ENCODE results near the gene IKZF3. TPM values are rescaled to one million over a fixed set of nuclear protein-coding genes. Genes with fewer than 3 reads are reported as not detected.

IKZF3 gene
- polyA plus RNA-seq, 1 donor (not counting 4 experiments of a cell fraction or from before 2014, with no cell fraction given), result not detected

DNA sequence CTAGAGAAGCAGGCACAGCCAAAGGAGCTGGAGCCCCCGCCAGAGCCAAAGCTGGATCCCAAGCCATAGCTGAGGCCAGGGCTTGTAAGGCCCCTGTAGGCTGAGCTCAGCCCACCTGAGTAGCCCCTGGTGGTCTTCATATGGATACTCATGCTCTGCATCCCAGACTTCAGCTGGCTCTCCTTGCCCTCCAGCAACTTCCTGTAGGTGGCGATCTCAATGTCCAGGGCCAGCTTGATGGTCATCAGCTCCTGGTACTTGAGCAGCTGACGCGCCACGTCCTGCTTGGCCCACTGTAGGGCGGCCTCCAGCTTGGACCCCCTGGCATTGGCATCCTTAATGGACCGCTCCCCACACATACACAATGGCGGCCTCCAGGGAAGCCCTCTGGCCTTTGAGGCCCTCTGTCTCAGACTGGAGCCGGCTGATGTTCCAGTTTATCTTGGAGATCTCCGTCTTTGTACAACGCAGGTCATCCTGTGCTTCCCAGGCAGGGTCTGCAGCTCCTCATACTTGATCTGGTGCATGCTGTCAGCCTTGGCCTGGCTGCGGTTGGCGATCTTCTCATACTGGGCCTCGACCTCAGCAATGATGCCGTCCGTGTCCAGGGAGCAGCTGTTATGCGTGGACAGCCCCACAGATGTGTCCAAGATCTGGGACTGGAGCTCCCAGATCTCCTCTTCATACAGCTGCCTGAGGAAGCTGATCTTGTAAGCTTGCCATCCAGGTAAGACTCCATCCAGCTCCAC lies 28.9 kb downstream of the IKZF3 start:
- no peak overlapping the region for H3K4me3 ChIP-seq (ENCODE audit: control insufficient read depth in 2 of 3, extremely low read depth in 1 of 3, insufficient read depth in 2 of 3, low read depth in 1 of 3, low read length in 3 of 3)
- no peaks in the 10 kb centered on the region for H3K9me1 ChIP-seq (ENCODE audit: control insufficient read depth, extremely low read depth, insufficient read depth, low read length)
- no peaks in the 10 kb centered on the region for H3K36me3 ChIP-seq (ENCODE audit: control insufficient read depth in 2 of 2, extremely low read depth in 1 of 2, insufficient read depth in 2 of 2, low read length in 2 of 2)
- H3K4me1 ChIP-seq (ENCODE audit: control insufficient read depth, extremely low read depth, insufficient read depth, low read length), result no peaks in the 10 kb centered on the region
- H3K9me3 ChIP-seq (ENCODE audit: control insufficient read depth, low read depth, low read length), result no peaks in the 10 kb centered on the region
- no peaks in the 10 kb centered on the region for H3K27me3 ChIP-seq (ENCODE audit: control insufficient read depth, extremely low read depth, insufficient read depth, low read length)
- FAIRE-seq, result no peak
- no peak for DNase-seq (ENCODE audit: low read depth, low spot score)
- no peak overlapping the region for H2AFZ ChIP-seq (ENCODE audit: control insufficient read depth, low read length)
- no peak overlapping the region for H3K4me2 ChIP-seq (ENCODE audit: control insufficient read depth, extremely low read depth, insufficient read depth, low read depth, low read length)
- no peaks in the 10 kb centered on the region for H4K20me1 ChIP-seq (ENCODE audit: control insufficient read depth, extremely low read depth, insufficient read depth, low read length)
- H3K9ac ChIP-seq (ENCODE audit: control insufficient read depth, extremely low read depth, insufficient read depth, low read length), result no peak overlapping the region
- dilution Hi-C loops (cut with MboI; ENCODE audit: extremely low pct_ligation_motif_present, low sequenced_read_pairs), result no loop called here
- H3K27ac ChIP-seq (ENCODE audit: control insufficient read depth, insufficient read depth, low read length), result no peak overlapping the region
- TF ChIP-seq, protein P1, sequence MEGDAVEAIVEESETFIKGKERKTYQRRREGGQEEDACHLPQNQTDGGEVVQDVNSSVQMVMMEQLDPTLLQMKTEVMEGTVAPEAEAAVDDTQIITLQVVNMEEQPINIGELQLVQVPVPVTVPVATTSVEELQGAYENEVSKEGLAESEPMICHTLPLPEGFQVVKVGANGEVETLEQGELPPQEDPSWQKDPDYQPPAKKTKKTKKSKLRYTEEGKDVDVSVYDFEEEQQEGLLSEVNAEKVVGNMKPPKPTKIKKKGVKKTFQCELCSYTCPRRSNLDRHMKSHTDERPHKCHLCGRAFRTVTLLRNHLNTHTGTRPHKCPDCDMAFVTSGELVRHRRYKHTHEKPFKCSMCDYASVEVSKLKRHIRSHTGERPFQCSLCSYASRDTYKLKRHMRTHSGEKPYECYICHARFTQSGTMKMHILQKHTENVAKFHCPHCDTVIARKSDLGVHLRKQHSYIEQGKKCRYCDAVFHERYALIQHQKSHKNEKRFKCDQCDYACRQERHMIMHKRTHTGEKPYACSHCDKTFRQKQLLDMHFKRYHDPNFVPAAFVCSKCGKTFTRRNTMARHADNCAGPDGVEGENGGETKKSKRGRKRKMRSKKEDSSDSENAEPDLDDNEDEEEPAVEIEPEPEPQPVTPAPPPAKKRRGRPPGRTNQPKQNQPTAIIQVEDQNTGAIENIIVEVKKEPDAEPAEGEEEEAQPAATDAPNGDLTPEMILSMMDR (optimal IDR thresholded peaks at IDR 0.05 in 1 of 3, IDR thresholded peaks at IDR 0.05 in 1 of 3, conservative IDR thresholded peaks at IDR 0.05 in 1 of 3; ENCODE audit: extremely low read depth in 1 of 3, insufficient read depth in 2 of 3, low read length in 3 of 3), result peak in 1 of 3 experiments; percentile 17
- TF ChIP-seq EZH2 (IDR thresholded peaks at IDR 0.05; ENCODE audit: low read length), result no peak
- H3K79me2 ChIP-seq (ENCODE audit: control insufficient read depth, insufficient read depth, low read length), result no peaks in the 10 kb centered on the region

DNA sequence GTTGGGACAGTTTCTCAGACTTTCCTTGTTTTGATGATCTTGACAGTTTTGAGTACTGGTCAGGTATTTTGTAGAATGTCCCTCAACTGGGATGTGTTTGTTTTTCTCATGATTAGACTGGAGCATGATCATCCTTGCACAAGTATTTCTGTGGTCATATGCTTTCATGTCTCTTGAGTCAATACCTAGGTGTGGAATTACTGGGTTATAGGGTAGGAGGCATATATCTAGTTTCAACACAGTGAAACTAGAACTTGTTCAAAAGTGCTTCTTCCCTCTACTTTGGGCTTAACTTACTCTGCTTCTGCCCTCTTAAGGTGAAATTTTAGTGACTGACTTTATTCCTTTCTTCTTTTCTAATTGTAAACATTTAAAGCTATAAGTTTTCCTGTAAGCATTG lies 30.1 kb downstream of the IKZF3 start:
- Histone ChIP-seq H3K4me3 (ENCODE audit: control insufficient read depth in 2 of 3, extremely low read depth in 1 of 3, insufficient read depth in 2 of 3, low read depth in 1 of 3, low read length in 3 of 3) (no peak overlapping the region), H3K79me2 (ENCODE audit: control insufficient read depth, insufficient read depth, low read length) (no peaks in the 10 kb centered on the region), H3K9me1 (ENCODE audit: control insufficient read depth, extremely low read depth, insufficient read depth, low read length) (no peaks in the 10 kb centered on the region), H3K9ac (ENCODE audit: control insufficient read depth, extremely low read depth, insufficient read depth, low read length) (no peak overlapping the region), H3K27me3 (ENCODE audit: control insufficient read depth, extremely low read depth, insufficient read depth, low read length) (no peaks in the 10 kb centered on the region), H3K9me3 (ENCODE audit: control insufficient read depth, low read depth, low read length) (no peaks in the 10 kb centered on the region), H2AFZ (ENCODE audit: control insufficient read depth, low read length) (no peak overlapping the region), H4K20me1 (ENCODE audit: control insufficient read depth, extremely low read depth, insufficient read depth, low read length) (no peaks in the 10 kb centered on the region), H3K27ac (ENCODE audit: control insufficient read depth, insufficient read depth, low read length) (no peak overlapping the region), H3K36me3 (ENCODE audit: control insufficient read depth in 2 of 2, extremely low read depth in 1 of 2, insufficient read depth in 2 of 2, low read length in 2 of 2) (no peaks in the 10 kb centered on the region), H3K4me1 (ENCODE audit: control insufficient read depth, extremely low read depth, insufficient read depth, low read length) (no peaks in the 10 kb centered on the region), H3K4me2 (ENCODE audit: control insufficient read depth, extremely low read depth, insufficient read depth, low read depth, low read length) (no peak overlapping the region)
- DNase-seq (ENCODE audit: low read depth, low spot score), result no peak
- TF ChIP-seq EZH2 (IDR thresholded peaks at IDR 0.05; ENCODE audit: low read length), result no peak
- TF ChIP-seq, protein P1 (optimal IDR thresholded peaks at IDR 0.05 in 1 of 3, IDR thresholded peaks at IDR 0.05 in 1 of 3, conservative IDR thresholded peaks at IDR 0.05 in 1 of 3; ENCODE audit: extremely low read depth in 1 of 3, insufficient read depth in 2 of 3, low read length in 3 of 3), result no peak
- FAIRE-seq, result no peak
- dilution Hi-C loops (cut with MboI; ENCODE audit: extremely low pct_ligation_motif_present, low sequenced_read_pairs), result no loop called here

Data from keratinocyte (primary cell).